Activated CD4-positive, alpha-beta T cell treated with anti-CD3 and anti-CD28 coated beads, Interleukin-2, amount 10 ng/mL, durations not matched to agents 7 days and 5 days (primary cell): ENCODE measurements around the gene NFIC. TPM values are rescaled to one million over a fixed set of nuclear protein-coding genes. Genes with fewer than 3 reads are reported as not detected.
"Not testable (repeated sequence)": the region's sequence is repeated elsewhere in the genome, so short reads cannot be mapped to it uniquely, and the experiment has no call there.

ENCODE experiments used
- CTCF ChIA-PET: fragments of 350-600 bp; sonication (Branson Sonifier 250); formaldehyde crosslinking; loops from one replicate; lab custom pipeline; 2021; ENCODE audit warnings: antibody characterized with exemption; lab: Charles Lee
- POLR2A ChIA-PET: fragments of 350-600 bp; sonication (Branson Sonifier 250); formaldehyde crosslinking; loops from one replicate; lab custom pipeline; 2021; ENCODE audit warnings: antibody characterized with exemption; lab: Charles Lee
- DNase-seq: peaks from one replicate; pipeline ENCODE4 v3.0.0-alpha.2; 2020
- H3K27ac Mint-ChIP-seq: one replicate; pipeline ENCODE4 v1.8.0; 2021; ENCODE audit warnings: mild to moderate bottlenecking, moderate library complexity, mixed read lengths
- H3K27me3 Mint-ChIP-seq: one replicate; pipeline ENCODE4 v1.8.0; 2021; ENCODE audit warnings: mixed read lengths
- H3K36me3 Mint-ChIP-seq: one replicate; pipeline ENCODE4 v1.8.0; 2021; ENCODE audit warnings: low read depth, mixed read lengths
- H3K4me1 Mint-ChIP-seq: one replicate; pipeline ENCODE4 v1.8.0; 2021; ENCODE audit warnings: mixed read lengths
- H3K4me3 Mint-ChIP-seq: one replicate; pipeline ENCODE4 v1.8.0; 2021; ENCODE audit warnings: mild to moderate bottlenecking, moderate library complexity, mixed read lengths
- H3K9me3 Mint-ChIP-seq: one replicate; pipeline ENCODE4 v1.8.0; 2021; ENCODE audit warnings: mixed read lengths
- total RNA-seq, 2 experiments: library from RNA; stranded (reverse); gene quantifications; one replicate each; pipeline ENCODE4 v1.2.3, GENCODE V29; 2021

Gene NFIC
- total RNA-seq, 2 experiments from 2014 or later = 14.2 TPM

GRCh38 chr19:3389446-3389778 is 23.0 kb downstream of the NFIC start:
- peak overlapping the region; percentile 27 for H3K27ac Mint-ChIP-seq
- no peaks in the 10 kb centered on the region for H3K9me3 Mint-ChIP-seq
- H3K4me1 Mint-ChIP-seq = peaks cover 15% of the 10 kb centered on the region
- ChIA-PET POLR2A (no interaction called here), CTCF (no interaction called here)
- DNase-seq = no peak
- H3K27me3 Mint-ChIP-seq = no peaks in the 10 kb centered on the region
- no peaks in the 10 kb centered on the region for H3K36me3 Mint-ChIP-seq
- H3K4me3 Mint-ChIP-seq = no peak overlapping the region

GRCh38 chr19:3389876-3390371 is 23.5 kb downstream of the NFIC start:
- Mint-ChIP-seq H3K4me3 (no peak overlapping the region), H3K27ac (no peak overlapping the region), H3K27me3 (no peaks in the 10 kb centered on the region), H3K9me3 (no peaks in the 10 kb centered on the region), H3K4me1 (peaks cover 12% of the 10 kb centered on the region), H3K36me3 (no peaks in the 10 kb centered on the region)
- CTCF ChIA-PET = no interaction called here
- no peak for DNase-seq
- POLR2A ChIA-PET = no interaction called here

- H3K36me3 Mint-ChIP-seq, H3K9me3 Mint-ChIP-seq, H3K27ac Mint-ChIP-seq, CTCF ChIA-PET, H3K27me3 Mint-ChIP-seq, DNase-seq, POLR2A ChIA-PET, H3K4me3 Mint-ChIP-seq: not testable (repeated sequence)
- H3K4me1 Mint-ChIP-seq = peaks cover 12% of the 10 kb centered on the region
Measured at GRCh38 chr19:3391911-3392310, 25.5 kb downstream of the NFIC start.

GRCh38 chr19:3392480-3392879 is 26.1 kb downstream of the NFIC start:
- Mint-ChIP-seq H3K27ac (no peak overlapping the region), H3K27me3 (no peaks in the 10 kb centered on the region), H3K4me3 (no peak overlapping the region), H3K36me3 (no peaks in the 10 kb centered on the region), H3K4me1 (peaks cover 12% of the 10 kb centered on the region), H3K9me3 (no peaks in the 10 kb centered on the region)
- POLR2A ChIA-PET = no interaction called here
- CTCF ChIA-PET = no interaction called here
- DNase-seq = no peak

- Mint-ChIP-seq H3K27ac (no peak overlapping the region), H3K4me1 (no peaks in the 10 kb centered on the region), H3K4me3 (no peak overlapping the region), H3K27me3 (no peaks in the 10 kb centered on the region), H3K36me3 (no peaks in the 10 kb centered on the region), H3K9me3 (no peaks in the 10 kb centered on the region)
- DNase-seq = no peak
- CTCF ChIA-PET = interaction anchor here (0.6 kb wide), 1 partner anchor 32 kb away, joined by 3 read pairs; no protein-coding TSS in a partner anchor
- POLR2A ChIA-PET = no interaction called here
Measured at GRCh38 chr19:3396881-3397265, 30.5 kb downstream of the NFIC start.

- H3K4me1 Mint-ChIP-seq = no peaks in the 10 kb centered on the region
- no peak overlapping the region for H3K27ac Mint-ChIP-seq
- ChIA-PET POLR2A (no interaction called here), CTCF (interaction anchor here (0.9 kb wide), 1 partner anchor 44 kb away, joined by 3 read pairs; no protein-coding TSS in a partner anchor)
- no peak overlapping the region for H3K4me3 Mint-ChIP-seq
- H3K9me3 Mint-ChIP-seq = no peaks in the 10 kb centered on the region
- no peaks in the 10 kb centered on the region for H3K27me3 Mint-ChIP-seq
- H3K36me3 Mint-ChIP-seq = no peaks in the 10 kb centered on the region
- no peak for DNase-seq
Measured at GRCh38 chr19:3397266-3398022, 31.1 kb downstream of the NFIC start.

GRCh38 chr19:3398114-3398899 is 31.9 kb downstream of the NFIC start:
- no peak overlapping the region for H3K27ac Mint-ChIP-seq
- DNase-seq = no peak
- ChIA-PET POLR2A (no interaction called here), CTCF (interaction anchor here (0.9 to 1.4 kb wide), 2 partner anchors 45 to 93 kb away, joined by 3 to 4 read pairs; no protein-coding TSS in a partner anchor)
- H3K4me1 Mint-ChIP-seq = no peaks in the 10 kb centered on the region
- no peak overlapping the region for H3K4me3 Mint-ChIP-seq
- no peaks in the 10 kb centered on the region for H3K9me3 Mint-ChIP-seq
- no peaks in the 10 kb centered on the region for H3K36me3 Mint-ChIP-seq
- H3K27me3 Mint-ChIP-seq = no peaks in the 10 kb centered on the region

- no peaks in the 10 kb centered on the region for H3K27me3 Mint-ChIP-seq
- ChIA-PET CTCF (interaction anchor here (1.4 kb wide), 1 partner anchor 94 kb away, joined by 4 read pairs; no protein-coding TSS in a partner anchor), POLR2A (no interaction called here)
- no peak for DNase-seq
- H3K27ac Mint-ChIP-seq = no peak overlapping the region
- H3K4me1 Mint-ChIP-seq = no peaks in the 10 kb centered on the region
- no peak overlapping the region for H3K4me3 Mint-ChIP-seq
- H3K9me3 Mint-ChIP-seq = no peaks in the 10 kb centered on the region
- H3K36me3 Mint-ChIP-seq = no peaks in the 10 kb centered on the region
Measured at GRCh38 chr19:3398900-3399278, 32.5 kb downstream of the NFIC start.

GRCh38 chr19:3399311-3399710 is 32.9 kb downstream of the NFIC start:
- POLR2A ChIA-PET, H3K9me3 Mint-ChIP-seq, H3K4me3 Mint-ChIP-seq, H3K4me1 Mint-ChIP-seq, H3K36me3 Mint-ChIP-seq, H3K27ac Mint-ChIP-seq, H3K27me3 Mint-ChIP-seq, DNase-seq: not testable (repeated sequence)
- CTCF ChIA-PET = interaction anchor here (0.6 to 1.4 kb wide), 2 partner anchors 94 to 396 kb away, joined by 4 read pairs; no protein-coding TSS in a partner anchor

GRCh38 chr19:3401004-3401768 is 34.8 kb downstream of the NFIC start:
- no peak overlapping the region for H3K4me3 Mint-ChIP-seq
- no peak for DNase-seq
- H3K9me3 Mint-ChIP-seq = no peaks in the 10 kb centered on the region
- ChIA-PET CTCF (no interaction called here), POLR2A (no interaction called here)
- no peaks in the 10 kb centered on the region for H3K4me1 Mint-ChIP-seq
- H3K36me3 Mint-ChIP-seq = no peaks in the 10 kb centered on the region
- no peak overlapping the region for H3K27ac Mint-ChIP-seq
- H3K27me3 Mint-ChIP-seq = no peaks in the 10 kb centered on the region

GRCh38 chr19:3402631-3403443 is 36.5 kb downstream of the NFIC start:
- no peaks in the 10 kb centered on the region for H3K27me3 Mint-ChIP-seq
- no peaks in the 10 kb centered on the region for H3K9me3 Mint-ChIP-seq
- no peaks in the 10 kb centered on the region for H3K36me3 Mint-ChIP-seq
- H3K4me1 Mint-ChIP-seq = no peaks in the 10 kb centered on the region
- CTCF ChIA-PET = no interaction called here
- H3K4me3 Mint-ChIP-seq = no peak overlapping the region
- POLR2A ChIA-PET = no interaction called here
- DNase-seq = no peak
- H3K27ac Mint-ChIP-seq = no peak overlapping the region
